Panc1 (cell line): Measurements from ENCODE around the gene MEGF8. TPM values are rescaled to one million over a fixed set of nuclear protein-coding genes. Genes with fewer than 3 reads are reported as not detected.

Source experiments
- ATAC-seq: fragments of 200-7000 bp; cut with Tn5 transposase; 2 replicates; pipeline ENCODE4 v1.9.1; 2020; ENCODE audit warnings: mild to moderate bottlenecking, moderate library complexity
- BruUV-seq: library from RNA; stranded (reverse); fragments of 400-500 nt; replicated peaks from 2 replicates; lab custom pipeline; 2021; lab: Mats Ljungman, UMichigan
- CTCF ChIA-PET: fragments of 300-600 bp; sonication (Branson Sonifier 250); formaldehyde crosslinking; loops from one replicate; lab custom pipeline; 2022; ENCODE audit warnings: antibody characterized with exemption; lab: Charles Lee
- POLR2A ChIA-PET: fragments of 300-600 bp; sonication (Branson Sonifier 250); formaldehyde crosslinking; loops from one replicate; lab custom pipeline; 2022; ENCODE audit warnings: antibody characterized with exemption; lab: Charles Lee
- DNase-seq: peaks from one replicate; pipeline ENCODE4 v3.0.0-alpha.2; 2010; ENCODE audit warnings: low read depth, low spot score
- H3K27ac ChIP-seq: 2 replicates; pipeline ENCODE4 v1.5.1; 2011; ENCODE audit warnings: mild to moderate bottlenecking, low read length, inconsistent platforms
- H3K27me3 ChIP-seq: fragments of 200-500 bp; sonication (Bioruptor generic); 2 replicates; pipeline ENCODE4 v1.6.0; 2014; ENCODE audit warnings: low read length, inconsistent platforms; ENCODE audit not compliant: control insufficient read depth, insufficient read depth
- H3K36me3 ChIP-seq: fragments of 200-500 bp; sonication (Bioruptor generic); 2 replicates; pipeline ENCODE4 v1.5.1; 2014; ENCODE audit warnings: inconsistent platforms, mild to moderate bottlenecking, low read length, moderate library complexity; ENCODE audit not compliant: control insufficient read depth, insufficient read depth
- H3K4me1 ChIP-seq: 2 replicates; pipeline ENCODE4 v1.5.1; 2011; ENCODE audit warnings: inconsistent platforms, mild to moderate bottlenecking, low read length, moderate library complexity; ENCODE audit not compliant: control insufficient read depth, insufficient read depth
- H3K4me3 ChIP-seq, 2 experiments: 2 replicates each; pipeline ENCODE4 v1.5.1; 2011 to 2012; ENCODE audit warnings: low read depth in 2 of 2, low read length in 2 of 2, mild to moderate bottlenecking in 2 of 2, inconsistent platforms in 1 of 2, moderate library complexity in 1 of 2
- H3K9me3 ChIP-seq: fragments of 200-500 bp; sonication (Bioruptor generic); 2 replicates; pipeline ENCODE4 v1.5.1; 2014; ENCODE audit warnings: low read depth, mild to moderate bottlenecking, inconsistent platforms, low read length, moderate library complexity; ENCODE audit not compliant: control insufficient read depth, insufficient read depth
- CTCF ChIP-seq: fragments of 450-650 bp; IDR thresholded peaks from 2 replicates; pipeline ENCODE4 v1.5.1; 2017; ENCODE audit warnings: mild to moderate bottlenecking
- POLR2AphosphoS5 ChIP-seq: IDR thresholded peaks from 2 replicates; pipeline ENCODE4 v1.6.1; 2012; ENCODE audit warnings: mild to moderate bottlenecking, low read depth, low read length, moderate library complexity
- REST ChIP-seq, 2 experiments: IDR thresholded peaks; 2 replicates each; pipeline ENCODE4 v1.6.1; 2011 to 2012; ENCODE audit warnings: low read depth in 2 of 2, control low read depth in 1 of 2, low read length in 1 of 2, mild to moderate bottlenecking in 1 of 2, moderate library complexity in 1 of 2; ENCODE audit not compliant: insufficient read depth in 1 of 2
- SIN3A ChIP-seq: IDR thresholded peaks from 2 replicates; pipeline ENCODE4 v1.6.1; 2012; ENCODE audit warnings: low read depth, mild to moderate bottlenecking, low read length, moderate library complexity, borderline replicate concordance; ENCODE audit not compliant: insufficient read depth
- TCF7L2 ChIP-seq: IDR thresholded peaks from 2 replicates; pipeline ENCODE4 v1.6.1; 2011; ENCODE audit warnings: mild to moderate bottlenecking, low read depth, low read length, inconsistent platforms
- in situ Hi-C: cut with HindIII; loops from 2 replicates; pipeline ENCODE4 v1.10.0; 2016; ENCODE audit warnings: low sequenced_read_pairs, low pct_unique_long_range_greater_than_20kb
- intact Hi-C: fragments of 100-400 bp; cut with micrococcal nuclease; formaldehyde crosslinking; loops from one replicate; pipeline ENCODE4 v1.10.0; 2022; ENCODE audit not compliant: unreplicated experiment
- total RNA-seq: library from RNA; stranded (reverse); gene quantifications from one replicate; pipeline ENCODE4 v1.2.1, GENCODE V29; 2021; ENCODE audit not compliant: unreplicated experiment

Gene MEGF8
- total RNA-seq, 1 experiment from 2014 or later: 14.2 TPM

GRCh38 chr19:42402376-42403116 is 77.1 kb downstream of the MEGF8 start:
- H3K27ac ChIP-seq: no peak overlapping the region; the same call in 1 of the 2 replicates

GRCh38 chr19:42403586-42403985 is 78.2 kb downstream of the MEGF8 start:
- H3K4me1 ChIP-seq: peaks cover 3% of the 10 kb centered on the region
- no peak overlapping the region for H3K27ac ChIP-seq
- no peaks in the 10 kb centered on the region for H3K27me3 ChIP-seq
- no peaks in the 10 kb centered on the region for H3K36me3 ChIP-seq
- intact Hi-C loops (no loop called here), in situ Hi-C loops (no loop called here)
- H3K9me3 ChIP-seq: no peaks in the 10 kb centered on the region
- CTCF ChIA-PET: no interaction called here
- POLR2A ChIA-PET: interaction anchor here (0.6 kb wide), 1 partner anchor 89 kb away, joined by 5 read pairs; no protein-coding TSS in a partner anchor
- no peak for DNase-seq
- TF ChIP-seq CTCF (no peak), TCF7L2 (no peak), SIN3A (no peak), REST (IDR thresholded peaks at IDR 0.05; ENCODE audit: insufficient read depth in 1 of 2, low read depth in 2 of 2, low read length in 1 of 2) (no peak), POLR2AphosphoS5 (no peak)
- ATAC-seq: no peak
- no TSS peak for BruUV-seq
- H3K4me3 ChIP-seq: no peak overlapping the region

More at GRCh38 chr19:42402376-42403116, 77.1 kb downstream of the MEGF8 start:
- DNase-seq (no peak), ATAC-seq (no peak)
- intact Hi-C loops (no loop called here), in situ Hi-C loops (no loop called here)
- no TSS peak for BruUV-seq
- H3K4me3 ChIP-seq: peak overlapping the region; percentile 34 to 48; a peak in 3 of 4 replicates
- ChIA-PET POLR2A (no interaction called here), CTCF (interaction anchor here (0.6 kb wide), 1 partner anchor 269 kb away, joined by 3 read pairs; no protein-coding TSS in a partner anchor)
- no peaks in the 10 kb centered on the region for H3K27me3 ChIP-seq
- no peaks in the 10 kb centered on the region for H3K9me3 ChIP-seq
- no peaks in the 10 kb centered on the region for H3K36me3 ChIP-seq
- TF ChIP-seq POLR2AphosphoS5 (no peak), REST (IDR thresholded peaks at IDR 0.05; ENCODE audit: insufficient read depth in 1 of 2, low read depth in 2 of 2, low read length in 1 of 2) (no peak), SIN3A (no peak), CTCF (no peak), TCF7L2 (no peak)
- H3K4me1 ChIP-seq: peaks cover 3% of the 10 kb centered on the region
